HCT116 (cell line): ENCODE measurements around the gene OR51B5. TPM values are rescaled to one million over a fixed set of nuclear protein-coding genes. Genes with fewer than 3 reads are reported as not detected.

Source experiments
- ATAC-seq: fragments of 200-7000 bp; cut with Tn5 transposase; 2 replicates; pipeline ENCODE4 v1.9.1; 2020; ENCODE audit warnings: mild to moderate bottlenecking, moderate library complexity
- BruUV-seq: library from RNA; stranded (reverse); fragments of 400-500 nt; replicated peaks from 2 replicates; lab custom pipeline; 2021; lab: Mats Ljungman, UMichigan
- CTCF ChIA-PET: fragments of 300-600 bp; sonication (Branson Sonifier 250); formaldehyde crosslinking; loops from one replicate; lab custom pipeline; 2021; ENCODE audit warnings: antibody characterized with exemption; lab: Charles Lee
- POLR2A ChIA-PET: fragments of 300-600, 350-600 bp; sonication (Branson Sonifier 250); formaldehyde crosslinking; loops from one replicate; lab custom pipeline; 2021; ENCODE audit warnings: antibody characterized with exemption; lab: Charles Lee
- RAD21 ChIA-PET, 2 experiments: fragments of 300-600 bp; sonication (Branson Sonifier 250); formaldehyde crosslinking; loops; one replicate each; lab custom pipeline; 2023; ENCODE audit warnings: low total read pairs in 2 of 2; ENCODE audit not compliant: uncharacterized antibody in 2 of 2, unreplicated experiment in 2 of 2, low non-redundant PET in 1 of 2; lab: Charles Lee
- DNase-seq: peaks from one replicate; pipeline ENCODE4 v3.0.0-alpha.2; 2010; ENCODE audit warnings: low read depth, low spot score
- H2AFZ ChIP-seq: fragments of 200-600 bp; shearing (Covaris generic), sonication (generic); 2 replicates; pipeline ENCODE4 v1.6.1; 2017; ENCODE audit warnings: low read depth, mixed run types, mixed read lengths, antibody characterized with exemption, low read length; ENCODE audit not compliant: poor library complexity, severe bottlenecking
- H3K27ac ChIP-seq: 2 replicates; pipeline ENCODE4 v1.5.1; 2012; ENCODE audit warnings: low read depth, low read length
- H3K27me3 ChIP-seq: fragments of 200-600 bp; sonication (generic); 2 replicates; pipeline ENCODE4 v1.6.1; 2016; ENCODE audit warnings: mixed run types, low read length, mixed read lengths; ENCODE audit not compliant: insufficient read depth
- H3K36me3 ChIP-seq, 2 experiments: fragments of 200-500 bp in 1 of 2; fragments of 200-600 bp in 1 of 2; sonication (Bioruptor generic) in 1 of 2; sonication (generic) in 1 of 2; 2 replicates each; pipeline versions ENCODE4 v1.5.1 to v1.6.1; 2014 to 2016; ENCODE audit warnings: low read length in 2 of 2, inconsistent platforms in 1 of 2, mixed read lengths in 1 of 2, mixed run types in 1 of 2; ENCODE audit not compliant: insufficient read depth in 2 of 2, control insufficient read depth in 1 of 2
- H3K4me1 ChIP-seq, 2 experiments: fragments of 200-600 bp in 1 of 2; sonication (generic) in 1 of 2; 2 replicates each; pipeline versions ENCODE4 v1.5.1 to v1.6.1; 2012 to 2017; ENCODE audit warnings: low read length in 2 of 2, inconsistent platforms in 1 of 2, mild to moderate bottlenecking in 1 of 2, mixed read lengths in 1 of 2, mixed run types in 1 of 2, moderate library complexity in 1 of 2; ENCODE audit not compliant: insufficient read depth in 2 of 2, control insufficient read depth in 1 of 2
- H3K4me2 ChIP-seq: fragments of 200-600 bp; sonication (generic); 2 replicates; pipeline ENCODE4 v1.6.1; 2017; ENCODE audit warnings: mixed run types, low read length, mixed read lengths
- H3K4me3 ChIP-seq, 2 experiments: fragments of 200-600 bp in 1 of 2; sonication (generic) in 1 of 2; replicated peaks in 1 of 2; 2 replicates each; pipeline ENCODE4 v1.5.1; 2011 to 2016; ENCODE audit warnings: low read length in 2 of 2, control low read depth in 1 of 2, low read depth in 1 of 2, mild to moderate bottlenecking in 1 of 2, mixed read lengths in 1 of 2, mixed run types in 1 of 2
- H3K79me2 ChIP-seq: fragments of 200-600 bp; sonication (generic); 2 replicates; pipeline ENCODE4 v1.6.1; 2017; ENCODE audit warnings: mild to moderate bottlenecking, mixed run types, low read length, moderate library complexity, mixed read lengths; ENCODE audit not compliant: insufficient read depth
- H3K9ac ChIP-seq: fragments of 200-600 bp; sonication (generic); 2 replicates; pipeline ENCODE4 v1.6.1; 2016; ENCODE audit warnings: low read length, mixed read lengths
- H3K9me2 ChIP-seq: fragments of 200-600 bp; sonication (generic), shearing (Covaris generic); 2 replicates; pipeline ENCODE4 v1.6.1; 2017; ENCODE audit warnings: mixed run types, mild to moderate bottlenecking, moderate library complexity; ENCODE audit not compliant: insufficient read depth
- H3K9me3 ChIP-seq, 2 experiments: fragments of 200-500 bp in 1 of 2; fragments of 200-600 bp in 1 of 2; sonication (Bioruptor generic) in 1 of 2; sonication (generic) in 1 of 2; 2 replicates each; pipeline ENCODE4 v1.6.1; 2014 to 2017; ENCODE audit warnings: low read length in 2 of 2, mixed read lengths in 2 of 2, inconsistent platforms in 1 of 2, low read depth in 1 of 2, mild to moderate bottlenecking in 1 of 2, mixed run types in 1 of 2, moderate library complexity in 1 of 2; ENCODE audit not compliant: control insufficient read depth in 1 of 2, insufficient read depth in 1 of 2
- H4K20me1 ChIP-seq: fragments of 200-600 bp; sonication (generic), shearing (Covaris generic); 2 replicates; pipeline ENCODE4 v1.6.1; 2017; ENCODE audit warnings: mixed run types, mild to moderate bottlenecking, moderate library complexity; ENCODE audit not compliant: insufficient read depth
- ATF3 ChIP-seq: IDR thresholded peaks from 2 replicates; pipeline ENCODE4 v1.6.1; 2012
- EGR1 ChIP-seq: IDR thresholded peaks from 2 replicates; pipeline ENCODE4 v1.6.1; 2012; ENCODE audit warnings: low read depth
- EZH2 ChIP-seq: fragments of 200-600 bp; sonication (generic); IDR thresholded peaks from 2 replicates; pipeline ENCODE4 v1.6.1; 2017; ENCODE audit warnings: antibody characterized with exemption, mixed run types
- EZH2phosphoT487 ChIP-seq: fragments of 200-600 bp; IDR thresholded peaks from 2 replicates; pipeline ENCODE4 v1.6.1; 2018; ENCODE audit warnings: antibody characterized with exemption, borderline replicate concordance
- FOSL1 ChIP-seq: IDR thresholded peaks from 2 replicates; pipeline ENCODE4 v1.6.1; 2012; ENCODE audit warnings: low read depth
- JUND ChIP-seq: IDR thresholded peaks from 2 replicates; pipeline ENCODE4 v1.6.1; 2012
- POLR2AphosphoS5 ChIP-seq: IDR thresholded peaks from 2 replicates; pipeline ENCODE4 v1.6.1; 2011; ENCODE audit warnings: mild to moderate bottlenecking, low read depth, low read length, moderate library complexity
- RAD21 ChIP-seq: IDR thresholded peaks from 2 replicates; pipeline ENCODE4 v1.6.1; 2012; ENCODE audit warnings: low read depth, mild to moderate bottlenecking
- SIN3A ChIP-seq: IDR thresholded peaks from 2 replicates; pipeline ENCODE4 v1.6.1; 2012; ENCODE audit warnings: low read depth
- SP1 ChIP-seq: IDR thresholded peaks from 2 replicates; pipeline ENCODE4 v1.6.1; 2012; ENCODE audit warnings: low read depth
- SRF ChIP-seq: IDR thresholded peaks from 2 replicates; pipeline ENCODE4 v1.6.1; 2012; ENCODE audit warnings: low read depth
- TCF7L2 ChIP-seq: IDR thresholded peaks from 2 replicates; pipeline ENCODE4 v1.7.0; 2011; ENCODE audit warnings: borderline replicate concordance, inconsistent platforms; ENCODE audit not compliant: insufficient read depth, insufficient read length; ENCODE audit errors: extremely low read depth
- YY1 ChIP-seq: IDR thresholded peaks from 2 replicates; pipeline ENCODE4 v1.6.1; 2011; ENCODE audit warnings: low read length, low read depth, moderate library complexity, mild to moderate bottlenecking; ENCODE audit not compliant: insufficient replicate concordance; ENCODE audit errors: extremely low read depth
- ZFX ChIP-seq: fragments of 450-650 bp; IDR thresholded peaks from 2 replicates; pipeline ENCODE4 v1.6.1; 2017
- intact Hi-C: fragments of 100-400 bp; cut with micrococcal nuclease; formaldehyde crosslinking; loops from 2 replicates; pipeline ENCODE4 v1.10.0; 2022
- total RNA-seq: library from RNA; stranded (reverse); gene quantifications from one replicate; pipeline ENCODE4 v1.2.1, GENCODE V29; 2021; ENCODE audit not compliant: unreplicated experiment
- TF ChIP-seq, protein P1 (sequence below): IDR thresholded peaks from 2 replicates; pipeline ENCODE4 v1.6.1; 2012; ENCODE audit warnings: low read depth
- TF ChIP-seq, protein P2 (sequence below): IDR thresholded peaks from 2 replicates; pipeline ENCODE4 v1.6.1; 2012

The OR51B5 gene
- total RNA-seq, 1 experiment from 2014 or later = 140 TPM

GRCh38 chr11:5298451-5298850, 44.9 kb downstream of the OR51B5 start:
- Histone ChIP-seq H3K9ac (no peak overlapping the region), H3K4me3 (no peak overlapping the region), H3K27me3 (no peaks in the 10 kb centered on the region), H2AFZ (no peak overlapping the region), H3K9me3 (no peaks in the 10 kb centered on the region), H3K4me1 (no peaks in the 10 kb centered on the region), H3K9me2 (no peaks in the 10 kb centered on the region), H3K4me2 (no peak overlapping the region), H4K20me1 (no peaks in the 10 kb centered on the region), H3K79me2 (no peaks in the 10 kb centered on the region), H3K36me3 (peaks cover 1 to 26% of the 10 kb centered on the region in 2 experiments; a peak in 2 of 4 replicates), H3K27ac (no peak overlapping the region)
- ChIA-PET POLR2A (no interaction called here), RAD21 (no interaction called here), CTCF (no interaction called here)
- ATAC-seq (no peak), DNase-seq (no peak)
- no TSS peak for BruUV-seq
- intact Hi-C loops = no loop called here
- TF ChIP-seq RAD21 (no peak), EGR1 (no peak), EZH2phosphoT487 (no peak), EZH2 (no peak), FOSL1 (no peak), SIN3A (no peak)
- TF ChIP-seq, all 23 proteins: peak for 0

DNA sequence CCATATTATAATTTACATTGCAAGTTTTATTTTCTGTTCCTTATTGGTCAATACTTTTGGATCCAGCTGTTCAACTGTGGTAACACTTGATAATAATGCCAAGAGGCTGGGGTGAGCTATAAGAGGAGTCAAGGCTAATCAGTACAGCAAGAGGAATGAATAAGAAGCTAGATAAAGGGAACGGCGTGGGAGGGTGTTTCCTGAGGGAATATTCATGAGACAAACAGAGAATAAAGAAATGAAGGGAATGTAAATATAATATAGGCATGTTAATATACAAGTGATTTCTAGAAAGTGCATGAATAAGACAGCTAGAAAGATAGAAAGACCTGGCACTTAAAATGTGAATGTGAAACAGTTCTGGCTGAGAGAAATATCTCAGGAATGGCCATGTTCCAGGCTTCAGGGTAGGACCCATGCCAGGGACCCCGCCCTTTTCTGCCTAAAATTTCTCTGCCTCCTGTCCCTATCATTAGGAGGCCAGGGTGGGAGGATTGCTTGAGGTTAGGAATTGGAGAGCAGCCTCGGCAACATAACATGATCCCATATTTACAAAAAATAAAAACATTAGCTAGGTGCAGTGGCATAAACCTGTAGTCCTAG, 45.5 kb downstream of the OR51B5 start:
- no peak for ATAC-seq
- CTCF ChIA-PET = no interaction called here
- H4K20me1 ChIP-seq = no peaks in the 10 kb centered on the region; the same call in 1 of the 2 replicates
- BruUV-seq = no TSS peak
- no peak overlapping the region for H3K4me3 ChIP-seq
- H3K36me3 ChIP-seq = peaks cover 0 to 25% of the 10 kb centered on the region in 2 experiments; a peak in 1 of 4 replicates
- H3K27ac ChIP-seq = no peak overlapping the region
- H3K9ac ChIP-seq = no peak overlapping the region
- RAD21 ChIA-PET = no interaction called here
- no peaks in the 10 kb centered on the region for H3K27me3 ChIP-seq
- no peak overlapping the region for H2AFZ ChIP-seq
- no peak for DNase-seq
- H3K9me2 ChIP-seq = no peaks in the 10 kb centered on the region
- no peaks in the 10 kb centered on the region for H3K79me2 ChIP-seq
- no peaks in the 10 kb centered on the region for H3K9me3 ChIP-seq
- intact Hi-C loops = no loop called here
- H3K4me2 ChIP-seq = no peak overlapping the region
- no peaks in the 10 kb centered on the region for H3K4me1 ChIP-seq
- POLR2A ChIA-PET = no interaction called here
- TF ChIP-seq ZFX (no peak), SP1 (no peak), TCF7L2 (no peak), JUND (no peak), ATF3 (no peak), EGR1 (no peak), POLR2AphosphoS5 (no peak), SRF (no peak), SIN3A (no peak), RAD21 (no peak), YY1 (no peak), EZH2phosphoT487 (no peak), EZH2 (no peak), FOSL1 (no peak)
- TF ChIP-seq, protein P1, sequence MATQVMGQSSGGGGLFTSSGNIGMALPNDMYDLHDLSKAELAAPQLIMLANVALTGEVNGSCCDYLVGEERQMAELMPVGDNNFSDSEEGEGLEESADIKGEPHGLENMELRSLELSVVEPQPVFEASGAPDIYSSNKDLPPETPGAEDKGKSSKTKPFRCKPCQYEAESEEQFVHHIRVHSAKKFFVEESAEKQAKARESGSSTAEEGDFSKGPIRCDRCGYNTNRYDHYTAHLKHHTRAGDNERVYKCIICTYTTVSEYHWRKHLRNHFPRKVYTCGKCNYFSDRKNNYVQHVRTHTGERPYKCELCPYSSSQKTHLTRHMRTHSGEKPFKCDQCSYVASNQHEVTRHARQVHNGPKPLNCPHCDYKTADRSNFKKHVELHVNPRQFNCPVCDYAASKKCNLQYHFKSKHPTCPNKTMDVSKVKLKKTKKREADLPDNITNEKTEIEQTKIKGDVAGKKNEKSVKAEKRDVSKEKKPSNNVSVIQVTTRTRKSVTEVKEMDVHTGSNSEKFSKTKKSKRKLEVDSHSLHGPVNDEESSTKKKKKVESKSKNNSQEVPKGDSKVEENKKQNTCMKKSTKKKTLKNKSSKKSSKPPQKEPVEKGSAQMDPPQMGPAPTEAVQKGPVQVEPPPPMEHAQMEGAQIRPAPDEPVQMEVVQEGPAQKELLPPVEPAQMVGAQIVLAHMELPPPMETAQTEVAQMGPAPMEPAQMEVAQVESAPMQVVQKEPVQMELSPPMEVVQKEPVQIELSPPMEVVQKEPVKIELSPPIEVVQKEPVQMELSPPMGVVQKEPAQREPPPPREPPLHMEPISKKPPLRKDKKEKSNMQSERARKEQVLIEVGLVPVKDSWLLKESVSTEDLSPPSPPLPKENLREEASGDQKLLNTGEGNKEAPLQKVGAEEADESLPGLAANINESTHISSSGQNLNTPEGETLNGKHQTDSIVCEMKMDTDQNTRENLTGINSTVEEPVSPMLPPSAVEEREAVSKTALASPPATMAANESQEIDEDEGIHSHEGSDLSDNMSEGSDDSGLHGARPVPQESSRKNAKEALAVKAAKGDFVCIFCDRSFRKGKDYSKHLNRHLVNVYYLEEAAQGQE = no peak
- TF ChIP-seq, protein P2, sequence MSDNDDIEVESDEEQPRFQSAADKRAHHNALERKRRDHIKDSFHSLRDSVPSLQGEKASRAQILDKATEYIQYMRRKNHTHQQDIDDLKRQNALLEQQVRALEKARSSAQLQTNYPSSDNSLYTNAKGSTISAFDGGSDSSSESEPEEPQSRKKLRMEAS = no peak
